IPS-20b (cell line): Measurements from ENCODE around the gene RINL.

Source experiments
- H3K27ac ChIP-seq: one replicate; pipeline ENCODE4 v1.5.1; 2013; ENCODE audit warnings: low read length
- H3K27me3 ChIP-seq: 2 replicates; pipeline ENCODE4 v1.6.1; 2013; ENCODE audit warnings: mild to moderate bottlenecking, low read length, inconsistent platforms; ENCODE audit not compliant: insufficient read depth
- H3K36me3 ChIP-seq: 2 replicates; pipeline ENCODE4 v1.6.1; 2013; ENCODE audit warnings: low read depth, mild to moderate bottlenecking, inconsistent platforms, low read length, moderate library complexity; ENCODE audit not compliant: insufficient read depth
- H3K4me1 ChIP-seq: 2 replicates; pipeline ENCODE4 v1.6.1; 2013; ENCODE audit warnings: mild to moderate bottlenecking, control low read depth, inconsistent platforms, low read length, moderate library complexity; ENCODE audit not compliant: insufficient read depth
- H3K4me3 ChIP-seq: 2 replicates; pipeline ENCODE4 v1.5.1; 2013; ENCODE audit warnings: mild to moderate bottlenecking, low read length, inconsistent platforms
- H3K9ac ChIP-seq: 2 replicates; pipeline ENCODE4 v1.6.1; 2013; ENCODE audit warnings: low read depth, mild to moderate bottlenecking, inconsistent platforms, low read length, moderate library complexity
- H3K9me3 ChIP-seq: 2 replicates; pipeline ENCODE4 v1.6.1; 2013; ENCODE audit warnings: mild to moderate bottlenecking, low read depth, low read length, inconsistent platforms; ENCODE audit not compliant: insufficient read depth

RINL gene

DNA sequence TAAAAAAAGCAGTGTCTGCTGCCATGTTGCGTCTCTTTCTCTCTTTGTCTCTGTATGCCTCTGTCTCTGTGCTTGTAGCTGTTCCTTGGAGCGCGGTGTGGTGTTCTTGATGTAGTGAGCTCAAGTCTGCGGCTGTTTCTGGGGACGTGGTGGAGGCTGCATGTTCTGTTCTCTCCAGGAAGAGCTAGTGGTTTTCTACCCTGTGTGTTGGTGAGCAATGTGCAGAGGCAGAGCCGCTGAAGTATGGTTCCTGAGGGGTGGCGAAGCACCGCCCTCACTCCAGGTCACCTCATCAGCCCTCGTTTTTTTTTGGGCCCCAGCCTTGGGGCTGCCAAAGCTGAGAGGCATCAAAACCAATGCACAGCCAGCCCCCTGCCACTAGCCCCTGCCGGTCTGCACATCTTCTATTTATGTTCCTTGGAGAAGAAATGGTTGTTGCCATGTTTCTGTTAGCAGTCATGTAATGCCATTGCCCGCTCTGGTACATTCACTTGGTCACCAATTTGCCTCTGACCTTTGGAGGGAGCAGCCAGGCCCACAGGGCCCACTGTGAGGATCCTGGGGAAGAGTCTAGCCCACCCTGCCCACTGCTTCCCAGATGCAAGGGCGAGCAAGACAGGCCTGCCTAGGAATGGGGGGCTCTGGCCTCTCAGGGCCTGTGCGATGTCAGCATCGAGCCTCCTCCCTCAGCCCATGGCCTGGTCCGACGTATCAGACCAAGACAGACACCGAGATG, 35.5 kb downstream of the RINL start:
- peaks cover 98% of the 10 kb centered on the region for H3K36me3 ChIP-seq
- H3K27ac ChIP-seq, result no peak overlapping the region
- no peaks in the 10 kb centered on the region for H3K9me3 ChIP-seq
- no peaks in the 10 kb centered on the region for H3K27me3 ChIP-seq
- H3K4me1 ChIP-seq, result no peaks in the 10 kb centered on the region
- H3K9ac ChIP-seq, result no peak overlapping the region
- H3K4me3 ChIP-seq, result no peak overlapping the region

GRCh38 chr19:38841787-38842438, 36.2 kb downstream of the RINL start:
- peaks cover 98% of the 10 kb centered on the region for H3K36me3 ChIP-seq
- no peak overlapping the region for H3K27ac ChIP-seq
- H3K4me1 ChIP-seq, result no peaks in the 10 kb centered on the region
- no peak overlapping the region for H3K9ac ChIP-seq
- no peaks in the 10 kb centered on the region for H3K27me3 ChIP-seq
- H3K4me3 ChIP-seq, result no peak overlapping the region
- H3K9me3 ChIP-seq, result no peaks in the 10 kb centered on the region

DNA sequence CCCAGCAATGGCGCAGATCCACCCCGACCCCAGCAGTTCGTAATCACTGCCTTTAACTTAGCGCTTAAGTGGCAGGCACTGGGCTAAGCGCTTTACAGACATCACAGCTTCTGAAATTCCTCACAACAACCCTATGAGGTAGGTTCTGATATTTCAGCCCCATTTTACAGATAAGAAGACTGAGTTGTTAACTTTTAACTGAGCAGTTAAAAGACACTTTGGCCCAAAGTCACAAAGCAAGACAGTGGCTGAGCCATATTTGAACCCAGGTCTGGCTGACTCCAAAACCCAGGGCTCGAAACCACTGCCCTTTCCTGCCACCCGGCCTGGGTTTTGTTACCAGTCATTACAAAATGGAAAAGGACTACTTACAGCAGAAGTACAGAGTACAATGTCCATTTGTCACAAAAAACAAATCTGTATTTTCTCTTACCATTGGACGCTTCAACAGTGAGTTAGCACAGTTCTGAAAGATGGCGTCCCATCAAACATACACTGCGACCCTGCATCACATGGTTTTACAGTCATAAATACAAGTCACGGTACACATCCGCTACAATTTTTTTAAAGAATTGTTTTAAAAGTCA, 36.8 kb downstream of the RINL start:
- Histone ChIP-seq H3K27ac (no peak overlapping the region), H3K4me3 (no peak overlapping the region), H3K9me3 (no peaks in the 10 kb centered on the region), H3K9ac (no peak overlapping the region), H3K27me3 (no peaks in the 10 kb centered on the region), H3K4me1 (no peaks in the 10 kb centered on the region), H3K36me3 (peaks cover 98% of the 10 kb centered on the region)

DNA sequence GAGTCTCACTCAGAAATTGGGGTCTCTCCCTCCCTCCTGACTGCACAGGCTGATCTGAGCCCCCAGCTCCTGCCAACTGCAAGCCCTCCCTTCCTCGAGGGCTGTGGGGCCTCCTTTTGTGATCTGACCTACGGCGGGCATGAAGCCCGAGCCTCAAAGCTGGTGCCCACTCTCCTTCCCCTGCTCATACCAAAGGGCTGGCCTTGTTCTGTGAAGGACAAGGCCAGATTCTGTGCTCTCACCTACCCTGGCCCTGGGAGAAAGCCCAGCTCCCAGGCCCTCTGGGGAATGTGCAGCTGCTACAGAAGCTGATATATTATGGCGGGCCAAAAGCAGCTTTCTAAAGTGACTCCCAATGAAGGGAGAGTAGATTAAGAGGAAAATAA, 37.5 kb downstream of the RINL start:
- no peak overlapping the region for H3K9ac ChIP-seq
- no peaks in the 10 kb centered on the region for H3K4me1 ChIP-seq
- no peak overlapping the region for H3K4me3 ChIP-seq
- peaks cover 98% of the 10 kb centered on the region for H3K36me3 ChIP-seq
- no peaks in the 10 kb centered on the region for H3K9me3 ChIP-seq
- H3K27me3 ChIP-seq, result no peaks in the 10 kb centered on the region
- H3K27ac ChIP-seq, result no peak overlapping the region

- Histone ChIP-seq H3K36me3 (peaks cover 96% of the 10 kb centered on the region), H3K4me3 (no peak overlapping the region), H3K27me3 (no peaks in the 10 kb centered on the region), H3K9me3 (no peaks in the 10 kb centered on the region), H3K4me1 (no peaks in the 10 kb centered on the region), H3K9ac (no peak overlapping the region), H3K27ac (no peak overlapping the region)
These were observed 38.1 kb downstream of the RINL start for GRCh38 chr19:38839816-38840582.

DNA sequence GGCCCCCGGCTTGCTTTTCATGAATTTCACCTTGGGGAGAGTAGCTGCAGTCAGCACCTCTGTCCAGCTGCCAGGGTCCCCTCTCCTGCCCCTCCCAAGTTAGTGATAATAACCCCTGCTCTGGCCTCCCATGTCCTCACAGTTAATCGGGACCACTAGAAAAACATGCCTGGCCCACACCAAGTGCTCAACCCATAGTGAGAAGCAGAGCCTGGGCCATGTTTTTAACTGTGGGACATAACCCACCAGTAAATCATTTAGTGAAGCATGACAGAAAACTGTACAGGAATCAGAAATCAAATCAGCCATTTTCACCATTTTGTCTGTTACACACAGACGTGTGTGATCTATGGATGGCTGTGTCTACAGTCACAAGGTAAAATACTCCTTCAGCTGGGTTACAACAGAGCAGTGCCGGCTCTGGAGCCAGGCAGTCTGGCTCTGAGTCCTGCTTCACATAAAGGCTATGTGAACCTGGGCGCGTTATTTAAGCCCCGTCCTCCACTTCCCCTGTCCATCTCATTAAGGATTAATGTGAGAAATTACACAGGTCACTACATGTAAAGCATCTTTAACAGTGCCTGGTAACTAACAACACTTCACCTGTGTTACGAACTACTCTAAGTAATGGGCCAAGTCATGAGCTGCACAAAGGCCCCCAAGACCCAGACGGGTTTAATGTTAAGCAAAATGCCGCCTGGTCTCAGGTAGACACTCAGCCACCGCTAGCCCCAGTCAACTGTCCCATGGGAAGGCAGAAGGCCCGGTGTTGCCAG, 38.9 kb downstream of the RINL start:
- H3K9me3 ChIP-seq, result no peaks in the 10 kb centered on the region
- H3K36me3 ChIP-seq, result peaks cover 88% of the 10 kb centered on the region
- no peak overlapping the region for H3K4me3 ChIP-seq
- H3K4me1 ChIP-seq, result no peaks in the 10 kb centered on the region
- no peaks in the 10 kb centered on the region for H3K27me3 ChIP-seq
- H3K27ac ChIP-seq, result no peak overlapping the region
- no peak overlapping the region for H3K9ac ChIP-seq

DNA sequence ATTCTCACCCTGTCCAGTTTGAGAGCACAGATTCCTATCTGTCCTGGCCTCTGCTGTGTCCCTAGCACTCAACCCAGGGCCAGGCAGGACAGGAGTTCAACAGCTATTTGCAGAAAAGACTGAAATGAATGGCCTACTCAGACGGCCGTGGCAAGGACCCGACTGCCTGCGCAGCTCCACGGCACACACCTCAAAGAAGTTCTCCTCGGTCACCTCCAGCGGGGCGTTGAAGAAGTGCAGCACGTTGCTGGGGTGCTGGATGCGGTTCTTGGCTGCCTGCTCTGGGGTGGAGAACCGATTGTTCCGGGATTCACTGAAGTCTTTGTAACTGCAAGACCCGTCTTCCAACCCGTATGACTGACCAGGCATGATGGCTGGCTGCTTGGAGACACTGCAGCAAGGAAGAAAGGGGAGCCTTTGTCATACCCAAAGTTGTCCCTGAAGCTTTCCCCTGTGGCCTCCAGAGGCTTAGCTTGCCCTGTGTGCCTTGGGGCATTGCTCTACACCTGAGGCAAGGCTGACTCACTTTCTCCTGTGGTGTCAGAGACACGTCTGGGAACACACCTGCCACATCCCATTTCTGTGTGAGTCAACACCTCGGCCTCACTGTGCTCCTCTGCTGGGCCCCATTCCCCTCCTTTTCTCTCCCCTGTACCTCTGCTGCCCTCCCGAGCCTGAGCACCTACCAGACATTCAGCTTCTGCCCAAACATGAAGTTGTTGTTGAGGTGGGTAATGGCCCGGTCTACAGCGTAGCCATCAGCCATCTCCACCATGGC, 39.7 kb downstream of the RINL start:
- no peaks in the 10 kb centered on the region for H3K27me3 ChIP-seq
- no peak overlapping the region for H3K27ac ChIP-seq
- H3K36me3 ChIP-seq, result peaks cover 80% of the 10 kb centered on the region
- no peaks in the 10 kb centered on the region for H3K9me3 ChIP-seq
- no peak overlapping the region for H3K9ac ChIP-seq
- no peaks in the 10 kb centered on the region for H3K4me1 ChIP-seq
- no peak overlapping the region for H3K4me3 ChIP-seq

GRCh38 chr19:38837656-38838121, 40.4 kb downstream of the RINL start:
- no peaks in the 10 kb centered on the region for H3K27me3 ChIP-seq
- no peak overlapping the region for H3K9ac ChIP-seq
- no peaks in the 10 kb centered on the region for H3K4me1 ChIP-seq
- H3K4me3 ChIP-seq, result no peak overlapping the region
- H3K36me3 ChIP-seq, result peaks cover 73% of the 10 kb centered on the region
- H3K27ac ChIP-seq, result no peak overlapping the region
- no peaks in the 10 kb centered on the region for H3K9me3 ChIP-seq

DNA sequence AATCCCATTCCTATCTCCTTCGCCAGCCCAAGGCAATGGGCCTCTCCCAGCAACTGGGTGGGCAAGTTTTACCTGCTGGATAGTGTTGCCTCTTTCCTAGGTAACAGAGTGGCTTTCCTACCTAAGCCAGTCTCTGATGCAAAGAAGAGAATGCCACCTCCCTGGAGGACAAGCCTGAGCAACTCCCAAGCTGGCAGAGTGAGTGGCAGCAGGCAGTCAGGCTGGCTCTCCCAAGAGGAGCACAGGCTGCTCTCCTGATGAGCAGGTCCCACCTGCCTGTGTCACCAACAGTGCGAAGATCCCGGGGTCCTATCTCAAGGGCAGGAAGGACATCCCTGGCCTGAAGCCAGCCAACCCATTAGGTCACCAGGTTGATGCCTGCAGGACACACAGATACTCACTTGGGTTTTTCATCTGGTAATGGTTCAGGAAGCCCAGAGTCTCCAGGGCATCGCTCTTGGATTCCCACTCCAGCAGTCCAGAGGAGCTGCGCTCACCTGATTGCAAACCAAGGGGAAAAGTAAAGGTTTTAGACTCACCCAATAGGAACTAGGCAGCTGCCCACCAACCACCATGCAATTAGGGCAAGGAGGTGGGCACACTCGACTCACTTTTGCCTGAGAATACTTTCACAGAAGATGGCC, 41.0 kb downstream of the RINL start:
- H3K27ac ChIP-seq, result no peak overlapping the region
- peaks cover 67% of the 10 kb centered on the region for H3K36me3 ChIP-seq
- H3K27me3 ChIP-seq, result no peaks in the 10 kb centered on the region
- H3K4me3 ChIP-seq, result no peak overlapping the region
- no peaks in the 10 kb centered on the region for H3K9me3 ChIP-seq
- H3K4me1 ChIP-seq, result no peaks in the 10 kb centered on the region
- no peak overlapping the region for H3K9ac ChIP-seq

DNA sequence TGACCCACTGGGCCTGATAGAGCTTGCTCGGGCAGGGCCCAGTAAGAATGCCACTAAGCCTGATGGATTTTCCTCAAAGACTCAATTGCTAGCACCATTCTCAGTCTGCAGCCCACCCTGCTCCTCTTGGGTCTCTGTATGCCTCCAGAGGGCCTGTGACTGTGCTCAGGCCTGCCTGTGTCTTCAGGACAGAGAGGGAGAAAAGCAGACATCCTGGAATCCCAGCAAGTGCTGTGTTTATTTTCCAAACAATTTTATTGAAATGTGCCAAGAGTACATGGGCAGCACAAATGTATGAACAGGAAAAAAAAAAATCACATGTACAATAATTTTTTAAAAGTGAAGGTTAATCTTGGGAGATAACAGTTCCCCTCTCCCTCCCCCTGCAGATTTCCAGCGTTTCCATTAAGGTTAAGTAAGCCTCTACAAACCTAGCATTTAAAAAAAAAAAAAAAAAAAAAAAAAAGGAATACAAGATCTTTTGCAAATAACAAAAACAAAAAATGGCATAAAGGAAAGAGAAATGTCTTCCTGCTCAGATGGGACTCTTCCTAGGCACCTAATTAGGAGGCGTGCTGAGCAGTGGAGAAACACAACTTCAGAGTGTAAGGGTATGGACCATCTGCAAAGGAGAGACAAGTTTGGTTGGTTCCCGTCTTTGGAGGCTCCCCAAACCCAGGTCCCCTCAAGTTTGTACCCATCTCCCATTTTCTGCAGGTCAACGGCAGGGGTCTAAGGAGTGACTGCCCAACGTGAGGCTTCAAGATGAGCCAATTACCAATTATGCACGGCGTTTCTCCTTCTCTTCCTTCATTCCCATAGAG, 41.7 kb downstream of the RINL start:
- Histone ChIP-seq H3K9ac (no peak overlapping the region), H3K4me1 (no peaks in the 10 kb centered on the region), H3K4me3 (no peak overlapping the region), H3K27ac (no peak overlapping the region), H3K27me3 (no peaks in the 10 kb centered on the region), H3K9me3 (no peaks in the 10 kb centered on the region), H3K36me3 (peaks cover 60% of the 10 kb centered on the region)
